Effector memory CD8-positive, alpha-beta T cell (primary cell): ENCODE measurements around the gene NSUN4.

ENCODE experiments used
- ATAC-seq: fragments of 150-1000 bp; cut with Tn5 transposase; replicated peaks from 2 replicates; pipeline ENCODE4 v1.10.0; 2021; ENCODE audit warnings: mild to moderate bottlenecking, moderate library complexity
- DNase-seq, 3 experiments: peaks; one replicate each; pipeline ENCODE4 v3.0.0; 2021
- H3K27ac Mint-ChIP-seq, 2 donors: one replicate each; pipeline ENCODE4 v1.8.0; 2022; ENCODE audit warnings: mild to moderate bottlenecking in 2 of 2, mixed read lengths in 2 of 2, moderate library complexity in 2 of 2
- H3K27me3 Mint-ChIP-seq, 2 donors: one replicate each; pipeline ENCODE4 v1.8.0; 2022; ENCODE audit warnings: mixed read lengths in 2 of 2
- H3K36me3 Mint-ChIP-seq: one replicate; pipeline ENCODE4 v1.8.0; 2022; ENCODE audit warnings: mild to moderate bottlenecking, moderate library complexity, mixed read lengths; ENCODE audit not compliant: insufficient read depth
- H3K4me1 Mint-ChIP-seq, 2 donors: one replicate each; pipeline ENCODE4 v1.8.0; 2022; ENCODE audit warnings: low read depth in 2 of 2, mixed read lengths in 2 of 2
- H3K4me3 Mint-ChIP-seq, 2 donors: one replicate each; pipeline ENCODE4 v1.8.0; 2022; ENCODE audit warnings: mild to moderate bottlenecking in 2 of 2, mixed read lengths in 2 of 2, moderate library complexity in 2 of 2
- H3K9me3 Mint-ChIP-seq, 2 donors: one replicate each; pipeline ENCODE4 v1.8.0; 2022; ENCODE audit warnings: mixed read lengths in 2 of 2

NSUN4 gene

DNA sequence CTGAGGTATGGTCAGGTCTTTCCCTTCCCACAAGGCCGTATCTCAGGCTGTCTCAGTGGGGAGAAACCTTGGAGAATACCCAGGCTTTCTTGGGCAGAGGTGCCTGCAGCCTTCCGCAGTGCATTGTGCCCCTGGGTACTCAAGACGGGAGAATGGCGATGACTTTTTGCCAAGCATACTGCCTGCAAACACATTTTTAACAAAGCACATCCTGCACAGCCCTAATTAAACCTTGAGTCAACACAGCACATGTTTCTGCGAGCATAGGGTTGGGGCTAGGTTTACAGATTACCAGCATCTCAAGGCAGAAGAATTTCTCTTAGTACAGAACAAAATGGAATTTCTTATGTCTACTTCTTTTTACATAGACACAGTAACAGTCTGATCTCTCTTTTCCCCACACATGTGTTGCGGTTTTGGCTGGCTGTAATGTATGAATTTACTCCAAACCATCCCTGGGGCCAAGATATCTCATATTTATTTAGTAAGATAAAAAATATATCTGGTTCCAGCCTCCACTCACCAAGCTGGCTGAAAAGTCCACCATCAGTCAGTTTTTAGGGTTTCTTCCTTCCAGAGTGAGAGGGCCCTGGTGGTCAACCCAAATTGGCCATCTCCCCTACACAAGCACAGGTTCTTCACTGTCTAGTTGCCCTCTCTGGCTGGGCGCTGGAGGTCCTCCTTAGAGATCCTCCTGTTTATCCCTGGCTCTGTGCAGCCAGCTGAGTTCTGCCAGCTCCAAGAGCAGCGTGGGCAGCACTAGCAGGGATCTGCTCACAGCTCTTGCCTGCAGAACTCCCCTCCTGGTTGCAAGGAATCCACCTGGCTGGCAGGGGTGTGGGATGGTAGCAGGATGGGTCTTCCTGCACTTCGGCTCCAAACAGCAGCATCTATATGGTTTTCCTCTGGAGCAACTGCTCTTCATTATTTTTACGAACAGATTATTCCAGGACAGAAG, 56.1 kb downstream of the NSUN4 start:
- H3K27me3 Mint-ChIP-seq = peaks cover 40 to 46% of the 10 kb centered on the region in 2 donors
- H3K9me3 Mint-ChIP-seq = no peaks in the 10 kb centered on the region
- no peak overlapping the region for H3K27ac Mint-ChIP-seq
- peaks cover 3% of the 10 kb centered on the region for H3K36me3 Mint-ChIP-seq
- H3K4me3 Mint-ChIP-seq = no peak overlapping the region
- DNase-seq (no peak), ATAC-seq (no peak)
- H3K4me1 Mint-ChIP-seq = peaks cover 0 to 8% of the 10 kb centered on the region in 2 donors

DNA sequence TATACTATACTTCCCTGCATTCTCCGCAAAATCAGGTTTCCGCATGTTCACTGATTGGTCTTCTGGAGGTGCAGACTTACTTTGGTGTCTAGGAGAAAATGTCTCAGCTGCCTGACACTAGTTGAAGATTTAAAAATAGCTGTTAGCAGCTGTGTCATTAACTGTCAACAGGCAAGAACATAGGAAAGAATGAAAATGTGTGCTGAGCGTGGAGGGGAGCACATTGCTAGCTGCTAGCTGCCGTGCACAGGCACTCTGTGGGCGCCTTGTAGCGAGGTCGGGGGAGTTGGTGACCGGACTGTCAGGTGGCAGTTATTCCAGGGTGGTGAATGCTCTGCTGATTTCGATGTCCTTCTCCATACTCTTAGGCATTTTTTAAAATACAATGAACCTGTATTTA, 58.7 kb downstream of the NSUN4 start:
- H3K4me3 Mint-ChIP-seq = no peak overlapping the region
- peak overlapping the region in 1 of 2 donors; percentile 35 for H3K27ac Mint-ChIP-seq
- H3K4me1 Mint-ChIP-seq = peaks cover 0 to 8% of the 10 kb centered on the region in 2 donors
- ATAC-seq (no peak), DNase-seq (no peak)
- H3K27me3 Mint-ChIP-seq = peaks cover 18 to 27% of the 10 kb centered on the region in 2 donors
- no peaks in the 10 kb centered on the region for H3K36me3 Mint-ChIP-seq
- no peaks in the 10 kb centered on the region for H3K9me3 Mint-ChIP-seq

DNA sequence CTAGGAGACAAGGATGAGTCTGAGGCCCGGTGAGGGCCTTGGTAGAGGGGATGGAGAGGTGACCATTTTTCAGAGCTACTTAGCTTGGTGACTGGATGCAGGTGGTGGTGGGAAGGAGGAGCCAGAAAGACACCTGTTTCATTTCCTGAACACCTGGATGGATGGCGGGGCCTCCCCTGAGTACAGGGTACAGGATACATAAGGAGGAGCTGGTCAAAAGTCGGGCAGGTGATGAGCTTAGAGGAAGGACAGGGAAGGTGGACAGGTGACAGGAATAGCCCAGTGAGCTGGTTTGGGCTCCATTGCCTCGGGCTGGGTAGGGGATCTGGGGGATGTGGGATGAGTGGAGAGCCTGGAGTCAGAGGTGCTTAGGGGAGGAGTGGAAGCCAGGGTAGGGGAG, 59.8 kb downstream of the NSUN4 start:
- ATAC-seq (no peak), DNase-seq (no peak)
- Mint-ChIP-seq H3K4me1 (peaks cover 0 to 5% of the 10 kb centered on the region in 2 donors), H3K9me3 (no peaks in the 10 kb centered on the region), H3K27me3 (peaks cover 7 to 16% of the 10 kb centered on the region in 2 donors), H3K36me3 (no peaks in the 10 kb centered on the region), H3K27ac (peak overlapping the region in 1 of 2 donors; percentile 35), H3K4me3 (no peak overlapping the region)

DNA sequence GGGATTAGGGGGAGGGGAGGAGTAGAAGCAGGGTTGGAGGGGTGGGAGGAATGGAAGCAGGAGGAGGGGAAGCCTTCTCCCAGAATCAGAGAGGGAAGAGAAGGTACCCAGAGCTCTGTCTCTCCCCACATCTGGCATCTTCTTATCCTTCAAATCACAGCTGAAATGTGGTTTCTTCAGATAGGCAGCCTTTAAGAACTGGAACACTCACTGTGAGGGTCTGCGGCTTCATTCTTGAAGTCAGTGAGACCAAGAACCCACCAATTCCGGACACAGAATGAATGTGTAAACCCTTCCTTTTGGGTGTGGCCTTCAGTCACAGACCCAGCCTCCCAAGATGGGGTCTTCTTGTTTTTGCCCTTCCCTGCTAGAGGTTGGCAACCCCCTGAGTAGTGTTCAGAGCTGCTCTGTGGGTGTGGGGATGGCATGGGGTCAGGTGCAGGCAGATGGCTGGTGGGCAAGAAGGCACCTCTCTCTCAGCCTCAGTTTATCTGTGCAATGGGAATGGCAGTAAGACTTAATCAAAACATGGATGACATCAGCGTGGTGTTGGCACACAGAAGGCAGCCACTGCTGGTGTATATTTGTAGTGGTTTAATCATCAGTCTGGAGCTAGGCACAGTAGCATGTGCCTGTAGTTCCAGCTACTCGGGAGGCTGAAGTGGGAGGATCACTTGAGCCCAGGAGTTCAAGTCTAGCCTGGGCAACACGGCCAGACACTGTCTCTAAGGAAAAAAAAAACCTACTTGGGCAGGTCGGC, 60.7 kb downstream of the NSUN4 start:
- Mint-ChIP-seq H3K4me1 (peaks cover 0 to 7% of the 10 kb centered on the region in 2 donors), H3K27ac (peak overlapping the region in 1 of 2 donors; percentile 63), H3K36me3 (no peaks in the 10 kb centered on the region), H3K4me3 (no peak overlapping the region), H3K9me3 (no peaks in the 10 kb centered on the region), H3K27me3 (peaks cover 0 to 7% of the 10 kb centered on the region in 2 donors)
- ATAC-seq (no peak), DNase-seq (no peak)

DNA sequence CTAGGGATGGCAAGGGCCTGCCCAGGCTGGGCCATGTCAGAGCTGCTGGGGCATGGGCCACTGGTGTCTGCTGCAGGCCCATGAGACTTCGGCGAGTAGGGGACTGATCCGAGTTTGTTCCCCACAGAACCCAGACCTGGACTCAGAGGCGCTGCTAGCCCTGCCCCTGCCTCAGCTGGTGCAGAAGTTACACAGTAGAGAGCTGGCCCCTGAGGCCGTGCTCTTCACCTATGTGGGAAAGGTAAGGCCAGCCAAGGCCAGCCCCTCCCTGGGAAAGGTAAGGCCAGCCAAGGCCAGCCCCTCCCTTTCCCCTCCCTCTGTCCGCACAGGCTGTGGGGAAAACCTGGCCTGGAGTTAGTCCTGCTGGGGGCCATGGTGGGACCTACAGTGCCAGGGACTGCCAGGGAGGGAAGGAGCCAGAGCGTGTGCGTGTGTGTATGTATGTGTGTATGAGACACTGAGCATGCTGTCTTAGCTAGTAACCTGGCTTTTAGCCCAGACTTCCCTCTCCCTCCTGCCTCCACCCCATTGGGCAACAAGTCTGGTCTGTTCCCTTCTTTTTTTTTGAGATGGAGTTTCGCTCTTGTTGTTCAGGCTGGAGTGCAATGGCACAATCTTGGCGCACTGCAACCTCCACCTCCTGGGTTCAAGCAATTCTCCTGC, 61.5 kb downstream of the NSUN4 start:
- Mint-ChIP-seq H3K4me3 (no peak overlapping the region), H3K4me1 (peaks cover 2 to 9% of the 10 kb centered on the region in 2 donors), H3K27ac (peak overlapping the region in 1 of 2 donors; percentile 63), H3K27me3 (peaks cover 0 to 3% of the 10 kb centered on the region in 2 donors), H3K36me3 (peaks cover 4% of the 10 kb centered on the region), H3K9me3 (no peaks in the 10 kb centered on the region)
- no peak for ATAC-seq
- no peak for DNase-seq

DNA sequence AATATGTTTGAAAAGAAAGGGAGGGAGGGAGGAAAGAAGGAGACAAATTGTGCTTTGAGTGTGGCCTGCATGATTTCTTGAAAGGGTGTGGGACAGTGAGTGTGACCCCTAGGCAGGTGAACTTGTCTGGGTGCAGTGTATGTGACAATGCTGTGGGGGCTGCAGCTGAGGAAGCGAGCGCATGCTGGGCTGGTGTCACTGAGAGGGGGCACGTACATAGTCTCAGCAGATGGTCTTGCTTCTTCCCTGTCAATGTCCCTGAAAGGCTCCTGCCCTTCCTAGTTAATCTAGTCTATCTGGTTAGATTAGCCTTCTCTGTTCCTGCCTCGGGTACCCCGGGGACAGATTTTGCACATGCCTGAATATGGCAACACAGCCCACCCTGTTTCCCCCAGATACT, 63.3 kb downstream of the NSUN4 start:
- Mint-ChIP-seq H3K27me3 (no peaks in the 10 kb centered on the region), H3K27ac (peak overlapping the region in 1 of 2 donors; percentile 70), H3K4me3 (no peak overlapping the region), H3K36me3 (peaks cover 4% of the 10 kb centered on the region), H3K4me1 (peaks cover 7 to 20% of the 10 kb centered on the region in 2 donors), H3K9me3 (no peaks in the 10 kb centered on the region)
- ATAC-seq (no peak), DNase-seq (no peak)

DNA sequence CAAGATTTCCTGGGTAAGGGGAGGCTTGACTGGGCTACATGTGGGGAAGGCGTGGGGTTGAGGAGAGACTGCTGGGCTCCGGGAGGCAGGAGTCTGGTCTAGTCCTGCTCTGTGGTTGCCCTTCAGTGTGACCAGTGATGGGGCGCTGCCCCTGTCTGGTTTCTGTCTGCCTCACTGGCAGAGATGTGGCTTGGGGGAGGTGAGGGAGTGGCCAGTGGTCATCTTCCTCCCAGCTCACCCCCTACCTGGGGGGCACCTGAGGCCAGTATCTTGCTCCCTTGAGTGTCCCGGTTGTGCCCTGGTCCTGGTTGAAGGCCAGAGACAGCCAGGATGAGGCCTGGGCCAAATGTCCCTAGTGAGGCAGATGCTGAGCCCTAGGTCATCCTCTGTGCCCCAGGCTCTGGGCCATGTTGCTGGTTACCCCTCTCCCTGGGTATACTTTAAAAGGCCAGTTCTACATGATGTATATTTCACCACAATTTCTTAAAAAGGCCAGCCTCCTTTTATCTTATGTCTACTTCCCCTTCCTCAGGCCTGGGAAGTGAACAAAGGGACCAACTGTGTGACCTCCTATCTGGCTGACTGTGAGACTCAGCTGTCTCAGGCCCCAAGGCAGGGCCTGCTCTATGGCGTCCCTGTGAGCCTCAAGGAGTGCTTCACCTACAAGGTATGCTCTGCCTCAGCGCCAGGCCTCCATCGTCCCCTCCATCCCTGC, 64.0 kb downstream of the NSUN4 start:
- H3K27ac Mint-ChIP-seq = peak overlapping the region in 1 of 2 donors; percentile 70
- H3K4me1 Mint-ChIP-seq = peaks cover 7 to 20% of the 10 kb centered on the region in 2 donors
- no peak for DNase-seq
- no peaks in the 10 kb centered on the region for H3K27me3 Mint-ChIP-seq
- peaks cover 4% of the 10 kb centered on the region for H3K36me3 Mint-ChIP-seq
- H3K9me3 Mint-ChIP-seq = no peaks in the 10 kb centered on the region
- ATAC-seq = no peak
- no peak overlapping the region for H3K4me3 Mint-ChIP-seq

DNA sequence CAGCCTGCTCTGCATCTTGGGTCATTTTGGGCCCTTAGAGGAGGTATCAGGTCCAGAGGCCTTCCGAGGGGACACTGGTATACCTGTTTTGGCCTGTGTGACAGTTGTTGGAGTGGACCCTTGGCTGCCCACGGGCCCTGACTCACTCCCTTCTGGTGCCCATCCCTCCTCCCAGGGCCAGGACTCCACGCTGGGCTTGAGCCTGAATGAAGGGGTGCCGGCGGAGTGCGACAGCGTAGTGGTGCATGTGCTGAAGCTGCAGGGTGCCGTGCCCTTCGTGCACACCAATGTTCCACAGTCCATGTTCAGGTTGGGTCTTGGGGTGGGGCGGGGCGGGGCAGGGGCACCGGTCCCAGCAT, 64.6 kb downstream of the NSUN4 start:
- Mint-ChIP-seq H3K4me3 (no peak overlapping the region), H3K9me3 (no peaks in the 10 kb centered on the region), H3K4me1 (peaks cover 7 to 20% of the 10 kb centered on the region in 2 donors), H3K27me3 (no peaks in the 10 kb centered on the region), H3K36me3 (peaks cover 4% of the 10 kb centered on the region), H3K27ac (no peak overlapping the region)
- DNase-seq (no peak), ATAC-seq (no peak)

DNA sequence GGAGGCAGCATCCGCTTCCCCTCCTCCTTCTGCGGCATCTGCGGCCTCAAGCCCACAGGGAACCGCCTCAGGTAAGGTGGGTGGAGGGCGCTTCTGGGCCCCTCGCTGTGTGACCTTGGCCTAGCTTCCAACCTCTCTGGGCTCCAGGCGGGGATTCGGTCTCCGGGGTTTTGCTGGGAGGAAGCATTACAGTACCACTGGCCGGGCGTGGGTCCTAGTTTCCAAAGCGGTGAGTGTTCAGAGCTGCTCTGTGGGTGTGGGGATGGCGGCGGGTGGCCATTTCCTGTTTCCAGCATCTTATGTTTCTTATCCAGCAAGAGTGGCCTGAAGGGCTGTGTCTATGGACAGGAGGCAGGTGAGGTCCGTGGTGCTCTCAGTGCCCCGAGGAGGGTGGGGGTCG, 65.1 kb downstream of the NSUN4 start:
- Mint-ChIP-seq H3K27me3 (no peaks in the 10 kb centered on the region), H3K4me3 (no peak overlapping the region), H3K9me3 (no peaks in the 10 kb centered on the region), H3K4me1 (peaks cover 7 to 16% of the 10 kb centered on the region in 2 donors), H3K27ac (no peak overlapping the region), H3K36me3 (peaks cover 4% of the 10 kb centered on the region)
- no peak for ATAC-seq
- DNase-seq = no peak

DNA sequence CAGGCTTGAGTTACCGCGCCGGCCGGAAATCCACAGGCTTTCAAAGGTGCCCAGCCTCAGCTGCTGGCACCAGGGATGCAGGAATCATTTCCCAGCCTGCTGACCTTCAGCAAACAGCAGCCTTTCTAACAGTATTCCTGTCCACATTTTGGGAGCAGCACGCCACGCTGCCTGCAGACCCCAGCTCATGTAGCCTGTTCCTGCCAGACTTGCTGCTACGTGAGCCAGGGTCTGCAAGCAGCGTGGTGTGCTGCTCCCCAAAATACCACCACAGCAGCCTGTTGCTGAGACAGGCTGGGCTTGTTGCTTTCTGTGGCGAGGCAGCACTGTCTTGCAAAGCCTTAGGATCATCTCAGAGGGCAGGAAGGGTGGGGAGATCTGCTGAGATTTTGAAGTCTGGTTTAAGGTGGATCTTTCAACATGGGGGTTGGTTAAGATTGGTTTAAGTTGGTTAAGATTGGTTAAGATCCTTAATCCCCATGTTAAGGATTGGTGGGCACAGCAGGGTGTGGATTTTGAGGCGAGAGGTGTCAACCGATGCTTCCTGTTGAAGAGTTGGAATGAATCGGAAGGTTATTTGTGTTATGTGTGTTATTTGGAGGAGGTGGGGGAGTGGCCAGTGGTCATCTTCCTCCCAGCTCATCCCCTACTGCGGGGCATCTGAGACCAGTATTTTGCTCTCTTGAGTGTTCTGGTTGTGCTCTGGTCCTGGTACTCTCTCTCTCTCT, 66.4 kb downstream of the NSUN4 start:
- Mint-ChIP-seq H3K27ac (peak overlapping the region in 1 of 2 donors; percentile 72), H3K36me3 (peaks cover 4% of the 10 kb centered on the region), H3K9me3 (no peaks in the 10 kb centered on the region), H3K4me3 (peak overlapping the region; percentile 56 to 69), H3K4me1 (peaks cover 7 to 16% of the 10 kb centered on the region in 2 donors), H3K27me3 (no peaks in the 10 kb centered on the region)
- ATAC-seq (peak; percentile 81), DNase-seq (no peak)

DNA sequence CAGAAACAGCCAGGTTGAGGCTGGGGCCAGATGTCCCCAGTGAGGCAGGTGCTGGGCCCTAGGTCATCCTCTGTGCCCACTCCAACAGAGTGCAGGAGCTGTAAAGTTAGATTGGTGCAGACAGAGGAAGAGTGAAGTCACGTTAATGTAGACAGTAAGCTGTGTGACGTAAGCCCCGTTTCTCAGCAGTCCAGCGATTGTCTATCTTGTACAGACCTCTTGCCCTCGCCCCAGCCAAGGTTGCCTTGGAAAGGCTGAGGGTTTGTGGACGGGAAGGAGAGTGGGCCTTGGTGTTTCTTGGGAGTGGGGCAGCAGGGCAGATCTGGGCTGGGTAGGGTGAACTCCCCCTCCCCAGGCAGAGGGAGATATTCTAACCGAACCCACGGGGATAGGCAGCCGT, 67.0 kb downstream of the NSUN4 start:
- no peak for DNase-seq
- Mint-ChIP-seq H3K4me1 (peaks cover 7 to 16% of the 10 kb centered on the region in 2 donors), H3K9me3 (no peaks in the 10 kb centered on the region), H3K36me3 (peaks cover 4% of the 10 kb centered on the region), H3K27ac (peak overlapping the region in 1 of 2 donors; percentile 72), H3K4me3 (peak overlapping the region in 1 of 2 donors; percentile 24), H3K27me3 (no peaks in the 10 kb centered on the region)
- no peak for ATAC-seq

DNA sequence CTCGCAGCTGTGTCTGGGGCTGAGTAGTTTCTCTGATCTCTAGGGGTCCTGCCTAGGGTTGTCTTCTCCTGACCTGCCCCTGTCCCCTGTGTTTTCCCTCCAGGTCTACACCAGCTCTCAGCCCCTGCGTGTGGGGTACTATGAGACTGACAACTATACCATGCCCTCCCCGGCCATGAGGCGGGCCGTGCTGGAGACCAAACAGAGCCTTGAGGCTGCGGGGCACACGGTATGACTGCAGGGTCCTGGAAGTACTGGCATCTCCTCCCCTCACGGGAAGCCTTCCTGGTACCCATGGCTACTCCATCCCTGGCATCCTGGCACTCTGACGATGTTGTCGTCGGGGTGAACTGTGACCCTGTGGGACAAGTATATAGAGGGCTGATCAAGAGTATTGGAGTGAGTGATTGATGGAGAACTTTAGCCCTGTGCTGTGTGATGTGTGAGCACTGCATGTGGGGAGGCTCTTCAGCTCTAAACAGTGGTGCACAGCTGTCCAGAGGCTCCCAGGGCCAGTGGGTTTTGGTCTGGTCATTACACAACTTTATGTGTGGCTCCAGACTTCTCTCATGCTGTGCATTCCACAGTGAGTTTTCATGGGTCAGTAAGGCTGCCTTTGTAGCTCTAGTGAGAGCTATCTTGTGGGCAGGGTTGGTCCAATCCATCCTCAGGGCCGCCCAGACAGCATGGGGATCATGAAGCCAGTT, 67.9 kb downstream of the NSUN4 start:
- no peak for DNase-seq
- no peak overlapping the region for H3K4me3 Mint-ChIP-seq

More for the DNA sequence above, 67.9 kb downstream of the NSUN4 start:
- H3K27ac Mint-ChIP-seq = peak overlapping the region; percentile 51 to 72
- peaks cover 9 to 18% of the 10 kb centered on the region in 2 donors for H3K4me1 Mint-ChIP-seq
- ATAC-seq = no peak
- peaks cover 4% of the 10 kb centered on the region for H3K36me3 Mint-ChIP-seq
- no peaks in the 10 kb centered on the region for H3K9me3 Mint-ChIP-seq
- no peaks in the 10 kb centered on the region for H3K27me3 Mint-ChIP-seq
